ENCODE measurements around the gene NCOA1. TPM values are rescaled to one million over a fixed set of nuclear protein-coding genes. Genes with fewer than 3 reads are reported as not detected.

Gene NCOA1
- total RNA-seq, 2 experiments from 2014 or later: 15.8 to 16.6 TPM

- H3K4me1 Mint-ChIP-seq: no peaks in the 10 kb centered on the region
- H3K27me3 Mint-ChIP-seq: no peaks in the 10 kb centered on the region
- no peaks in the 10 kb centered on the region for H3K36me3 Mint-ChIP-seq (ENCODE audit: low read depth)
- H3K27ac Mint-ChIP-seq: no peak overlapping the region
- POLR2A ChIA-PET: interaction anchor here (0.8 kb wide), 1 partner anchor 13 kb away, joined by 3 read pairs; no protein-coding TSS in a partner anchor
- no peak overlapping the region for H3K4me3 Mint-ChIP-seq
- H3K9me3 Mint-ChIP-seq: no peaks in the 10 kb centered on the region
- DNase-seq: no peak
- CTCF ChIA-PET: interaction anchor here (0.7 kb wide), 1 partner anchor 20 kb away, joined by 4 read pairs; no protein-coding TSS in a partner anchor
These were observed 231.2 kb downstream of the NCOA1 start for GRCh38 chr2:24722141-24722790.

DNA sequence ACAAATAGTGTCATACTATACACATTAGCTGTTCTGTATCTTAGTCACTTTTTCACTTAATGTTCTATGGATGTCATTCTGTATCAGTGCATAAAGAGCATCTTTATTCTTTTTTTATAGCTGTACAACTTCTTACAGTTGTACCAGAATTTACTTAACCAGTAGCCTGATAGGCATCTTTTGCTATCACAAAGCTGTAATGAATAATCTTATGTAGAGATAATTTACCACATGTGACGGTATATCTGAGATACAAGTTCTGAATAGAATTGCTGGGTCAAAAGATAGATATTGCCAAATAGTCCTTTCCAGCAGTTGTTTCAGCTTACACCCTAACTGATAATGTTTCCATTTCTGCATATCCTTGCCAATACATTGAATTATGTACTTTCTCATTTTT, 232.1 kb downstream of the NCOA1 start:
- Mint-ChIP-seq H3K9me3 (no peaks in the 10 kb centered on the region), H3K27me3 (no peaks in the 10 kb centered on the region), H3K4me3 (no peak overlapping the region), H3K4me1 (no peaks in the 10 kb centered on the region), H3K27ac (no peak overlapping the region), H3K36me3 (ENCODE audit: low read depth) (no peaks in the 10 kb centered on the region)
- ChIA-PET POLR2A (interaction anchor here (0.8 kb wide), 1 partner anchor 14 kb away, joined by 3 read pairs; no protein-coding TSS in a partner anchor), CTCF (interaction anchor here (0.6 to 1.5 kb wide), 2 partner anchors 313 to 321 kb away, joined by 4 read pairs; no protein-coding TSS in a partner anchor)
- no peak for DNase-seq

DNA sequence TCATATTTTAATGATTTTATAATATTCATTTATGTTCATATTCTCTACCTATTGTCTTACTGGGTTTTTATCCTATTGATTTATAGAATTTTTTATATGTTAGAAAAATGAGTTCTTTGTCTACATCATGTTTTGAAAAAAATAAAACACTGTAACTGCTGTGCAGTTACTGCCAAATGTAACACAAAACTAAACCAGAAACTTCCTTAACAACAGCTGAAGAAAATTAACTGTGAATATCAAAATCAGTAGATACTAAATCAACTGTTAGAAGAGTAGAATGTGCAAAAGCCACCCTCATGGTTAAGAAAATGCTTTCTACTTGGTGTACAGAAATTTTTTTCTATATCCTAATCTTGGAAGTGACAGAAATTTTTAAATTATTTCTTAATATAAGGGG, 232.6 kb downstream of the NCOA1 start:
- Mint-ChIP-seq H3K36me3 (ENCODE audit: low read depth) (peaks cover 1% of the 10 kb centered on the region), H3K9me3 (no peaks in the 10 kb centered on the region), H3K4me1 (no peaks in the 10 kb centered on the region), H3K4me3 (no peak overlapping the region), H3K27ac (no peak overlapping the region), H3K27me3 (no peaks in the 10 kb centered on the region)
- DNase-seq: no peak
- ChIA-PET CTCF (interaction anchor here (1.5 kb wide), 1 partner anchor 313 kb away, joined by 4 read pairs; no protein-coding TSS in a partner anchor), POLR2A (no interaction called here)

DNA sequence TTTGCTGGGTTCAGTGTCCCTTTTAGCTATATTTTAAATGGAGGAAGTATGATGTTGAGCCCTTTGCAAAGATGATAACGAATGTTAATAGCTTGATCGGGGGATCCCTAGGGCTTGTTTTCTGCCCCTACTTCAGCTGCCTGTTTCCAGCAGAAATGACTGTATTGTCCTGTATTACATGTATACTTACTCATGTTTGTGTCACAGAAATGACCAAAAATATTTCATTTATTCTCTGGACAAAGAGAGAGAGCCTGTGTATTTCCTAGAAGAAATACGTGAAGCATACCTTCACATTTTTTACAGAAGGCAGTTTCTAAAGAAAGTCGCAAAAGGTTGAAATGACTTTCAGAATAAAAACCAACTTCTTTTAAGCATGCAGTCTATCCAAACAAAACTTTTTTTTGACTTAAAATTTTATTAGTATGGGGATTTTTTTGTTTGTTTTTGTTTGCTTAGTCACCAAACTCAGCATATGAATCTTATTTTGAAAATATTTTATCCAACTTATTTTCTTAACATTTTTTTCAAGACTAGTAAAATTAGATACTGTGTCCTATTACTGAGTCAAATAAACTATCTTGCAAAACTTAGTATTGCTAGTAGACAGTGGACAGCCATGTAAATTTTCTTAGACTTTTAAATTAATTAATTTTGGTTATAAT, 233.2 kb downstream of the NCOA1 start:
- Mint-ChIP-seq H3K36me3 (ENCODE audit: low read depth) (peaks cover 2% of the 10 kb centered on the region), H3K9me3 (no peaks in the 10 kb centered on the region), H3K4me3 (no peak overlapping the region), H3K4me1 (no peaks in the 10 kb centered on the region), H3K27me3 (no peaks in the 10 kb centered on the region), H3K27ac (no peak overlapping the region)
- DNase-seq: no peak
- ChIA-PET POLR2A (no interaction called here), CTCF (interaction anchor here (1.5 kb wide), 1 partner anchor 314 kb away, joined by 4 read pairs; no protein-coding TSS in a partner anchor)

GRCh38 chr2:24725956-24726355, 234.9 kb downstream of the NCOA1 start:
- no peaks in the 10 kb centered on the region for H3K4me1 Mint-ChIP-seq
- POLR2A ChIA-PET: no interaction called here
- no peak overlapping the region for H3K27ac Mint-ChIP-seq
- CTCF ChIA-PET: interaction anchor here (0.6 kb wide), 1 partner anchor 100 kb away, joined by 3 read pairs; no protein-coding TSS in a partner anchor
- H3K4me3 Mint-ChIP-seq: no peak overlapping the region
- peaks cover 9% of the 10 kb centered on the region for H3K36me3 Mint-ChIP-seq (ENCODE audit: low read depth)
- no peak for DNase-seq
- H3K27me3 Mint-ChIP-seq: no peaks in the 10 kb centered on the region
- H3K9me3 Mint-ChIP-seq: no peaks in the 10 kb centered on the region

DNA sequence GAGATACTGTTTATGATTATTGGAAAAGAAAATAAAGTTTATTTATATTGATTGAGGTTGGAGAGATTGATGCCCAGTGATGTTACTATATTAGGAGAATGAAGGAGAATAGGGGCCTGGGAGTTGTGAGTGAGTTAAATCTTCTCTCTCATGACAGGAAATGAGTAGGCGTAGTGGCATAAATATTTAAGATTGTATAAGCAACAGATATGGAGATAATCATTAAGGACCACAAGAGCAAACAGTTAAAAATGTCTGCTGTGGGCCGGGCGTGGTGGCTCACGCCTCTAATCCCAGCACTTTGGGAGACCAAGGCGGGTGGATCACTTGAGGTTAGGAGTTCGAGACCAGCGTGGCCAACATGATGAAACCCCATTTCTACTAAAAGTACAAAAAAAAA, 239.4 kb downstream of the NCOA1 start:
- Mint-ChIP-seq H3K36me3 (ENCODE audit: low read depth) (peaks cover 12% of the 10 kb centered on the region), H3K4me1 (no peaks in the 10 kb centered on the region), H3K27ac (no peak overlapping the region), H3K27me3 (no peaks in the 10 kb centered on the region), H3K4me3 (no peak overlapping the region), H3K9me3 (no peaks in the 10 kb centered on the region)
- DNase-seq: no peak
- CTCF ChIA-PET: interaction anchor here (0.5 to 0.7 kb wide), 2 partner anchors 80 to 307 kb away, joined by 3 read pairs; no protein-coding TSS in a partner anchor
- POLR2A ChIA-PET: no interaction called here

DNA sequence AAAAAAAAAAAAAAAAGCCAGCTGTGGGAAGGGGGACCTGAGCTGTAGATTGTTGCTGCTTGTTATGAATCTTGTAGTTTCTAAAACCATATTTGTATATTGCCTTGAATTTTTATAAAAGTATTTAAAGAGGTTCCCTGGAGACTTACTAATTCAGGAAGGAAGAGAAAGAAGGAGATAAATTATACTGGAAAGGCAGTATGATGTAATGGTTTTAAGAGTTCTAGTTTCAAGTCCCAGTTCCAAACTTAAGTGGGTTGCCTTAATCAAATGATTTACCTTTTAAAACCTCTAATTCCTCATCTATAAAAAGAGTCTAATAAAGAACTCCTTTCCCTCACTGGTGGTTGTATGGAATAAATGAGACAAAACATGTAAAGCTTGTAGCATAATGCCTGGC, 240.0 kb downstream of the NCOA1 start:
- H3K27ac Mint-ChIP-seq: no peak overlapping the region
- H3K4me1 Mint-ChIP-seq: no peaks in the 10 kb centered on the region
- no peak overlapping the region for H3K4me3 Mint-ChIP-seq
- no peaks in the 10 kb centered on the region for H3K27me3 Mint-ChIP-seq
- ChIA-PET CTCF (interaction anchor here (0.7 kb wide), 1 partner anchor 308 kb away, joined by 3 read pairs; no protein-coding TSS in a partner anchor), POLR2A (no interaction called here)
- H3K36me3 Mint-ChIP-seq (ENCODE audit: low read depth): peaks cover 12% of the 10 kb centered on the region
- no peak for DNase-seq
- no peaks in the 10 kb centered on the region for H3K9me3 Mint-ChIP-seq

DNA sequence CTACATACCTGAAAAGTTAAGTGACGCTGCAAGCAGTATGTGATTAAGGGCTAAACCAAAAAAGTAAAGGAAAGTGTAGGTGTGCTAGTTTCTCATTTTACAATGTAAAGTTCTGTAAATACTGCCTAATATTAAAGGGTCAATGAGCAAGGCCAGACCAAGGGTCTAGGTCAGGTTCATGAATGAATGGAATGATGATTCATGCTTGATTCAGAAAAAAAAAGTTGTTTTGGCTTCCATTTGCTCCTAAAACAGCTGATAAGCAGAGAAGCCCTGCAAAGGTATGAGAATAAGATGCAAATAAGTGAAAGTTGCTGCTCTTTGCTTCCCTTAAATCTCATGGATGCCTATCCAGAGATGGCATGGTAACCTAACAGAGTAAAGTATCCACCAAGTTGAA, 240.9 kb downstream of the NCOA1 start:
- H3K9me3 Mint-ChIP-seq: no peaks in the 10 kb centered on the region
- H3K36me3 Mint-ChIP-seq (ENCODE audit: low read depth): peaks cover 12% of the 10 kb centered on the region
- H3K27ac Mint-ChIP-seq: no peak overlapping the region
- DNase-seq: no peak
- CTCF ChIA-PET: no interaction called here
- no peak overlapping the region for H3K4me3 Mint-ChIP-seq
- POLR2A ChIA-PET: no interaction called here
- H3K27me3 Mint-ChIP-seq: no peaks in the 10 kb centered on the region
- no peaks in the 10 kb centered on the region for H3K4me1 Mint-ChIP-seq

GRCh38 chr2:24734741-24735140, 243.7 kb downstream of the NCOA1 start:
- Mint-ChIP-seq H3K4me1 (no peaks in the 10 kb centered on the region), H3K4me3 (no peak overlapping the region), H3K27me3 (no peaks in the 10 kb centered on the region), H3K36me3 (ENCODE audit: low read depth) (peaks cover 5% of the 10 kb centered on the region), H3K27ac (no peak overlapping the region), H3K9me3 (no peaks in the 10 kb centered on the region)
- POLR2A ChIA-PET: no interaction called here
- no peak for DNase-seq
- CTCF ChIA-PET: no interaction called here

DNA sequence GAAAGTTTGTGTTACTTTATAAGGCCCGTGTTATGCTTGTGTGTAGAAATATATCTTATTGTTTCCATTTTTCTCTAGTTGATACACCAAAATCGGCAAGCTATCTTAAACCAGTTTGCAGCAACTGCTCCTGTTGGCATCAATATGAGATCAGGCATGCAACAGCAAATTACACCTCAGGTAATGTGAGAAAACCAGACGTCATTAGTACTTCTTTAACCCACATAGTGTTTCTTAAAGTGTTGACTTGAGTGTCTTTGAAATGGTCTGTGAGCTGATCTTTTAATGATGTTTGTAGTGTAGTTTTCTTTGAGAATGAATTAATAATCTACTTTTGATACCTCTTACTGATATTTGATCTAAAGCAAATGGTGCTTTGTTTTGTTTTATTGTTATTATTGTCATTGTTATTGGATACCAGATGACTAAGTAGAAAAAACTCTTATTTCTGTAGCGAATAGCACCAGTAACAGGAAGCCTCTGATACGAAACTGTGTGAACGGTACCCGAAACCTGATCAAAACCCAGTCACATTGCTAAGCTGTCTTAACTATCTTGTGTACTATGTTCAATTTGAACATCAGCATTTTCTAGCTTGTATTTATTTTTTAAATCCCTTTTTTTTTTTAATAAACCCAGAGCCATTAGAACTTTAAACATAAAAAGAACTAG, 248.4 kb downstream of the NCOA1 start:
- CTCF ChIA-PET: no interaction called here
- peaks cover 7% of the 10 kb centered on the region for H3K36me3 Mint-ChIP-seq (ENCODE audit: low read depth)
- no peaks in the 10 kb centered on the region for H3K27me3 Mint-ChIP-seq
- POLR2A ChIA-PET: interaction anchor here (0.9 kb wide), 1 partner anchor 13 kb away, joined by 3 read pairs; no protein-coding TSS in a partner anchor
- no peaks in the 10 kb centered on the region for H3K9me3 Mint-ChIP-seq
- DNase-seq: no peak
- H3K27ac Mint-ChIP-seq: no peak overlapping the region
- no peaks in the 10 kb centered on the region for H3K4me1 Mint-ChIP-seq
- no peak overlapping the region for H3K4me3 Mint-ChIP-seq

- H3K27me3 Mint-ChIP-seq: no peaks in the 10 kb centered on the region
- H3K4me3 Mint-ChIP-seq: no peak overlapping the region
- H3K27ac Mint-ChIP-seq: no peak overlapping the region
- no peaks in the 10 kb centered on the region for H3K4me1 Mint-ChIP-seq
- H3K36me3 Mint-ChIP-seq (ENCODE audit: low read depth): peaks cover 7% of the 10 kb centered on the region
- H3K9me3 Mint-ChIP-seq: no peaks in the 10 kb centered on the region
- DNase-seq: no peak
- ChIA-PET POLR2A (interaction anchor here (0.9 kb wide), 1 partner anchor 12 kb away, joined by 3 read pairs; no protein-coding TSS in a partner anchor), CTCF (no interaction called here)
These were observed 249.1 kb downstream of the NCOA1 start for GRCh38 chr2:24740142-24740541.

GRCh38 chr2:24742730-24743129, 251.7 kb downstream of the NCOA1 start:
- Mint-ChIP-seq H3K4me1 (no peaks in the 10 kb centered on the region), H3K27ac (no peak overlapping the region), H3K36me3 (ENCODE audit: low read depth) (peaks cover 13% of the 10 kb centered on the region), H3K9me3 (no peaks in the 10 kb centered on the region), H3K27me3 (no peaks in the 10 kb centered on the region), H3K4me3 (no peak overlapping the region)
- POLR2A ChIA-PET: no interaction called here
- DNase-seq: no peak
- CTCF ChIA-PET: interaction anchor here (0.6 to 1.4 kb wide), 2 partner anchors 83 to 909 kb away, joined by 3 read pairs; no protein-coding TSS in a partner anchor

GRCh38 chr2:24743924-24744323, 252.9 kb downstream of the NCOA1 start:
- ChIA-PET CTCF (interaction anchor here (1.4 kb wide), 1 partner anchor 82 kb away, joined by 3 read pairs; no protein-coding TSS in a partner anchor), POLR2A (no interaction called here)
- H3K4me3 Mint-ChIP-seq: no peak overlapping the region
- H3K9me3 Mint-ChIP-seq: no peaks in the 10 kb centered on the region
- no peaks in the 10 kb centered on the region for H3K4me1 Mint-ChIP-seq
- no peak overlapping the region for H3K27ac Mint-ChIP-seq
- no peak for DNase-seq
- no peaks in the 10 kb centered on the region for H3K27me3 Mint-ChIP-seq
- peaks cover 13% of the 10 kb centered on the region for H3K36me3 Mint-ChIP-seq (ENCODE audit: low read depth)

Data from activated CD4-positive, alpha-beta memory T cell treated with anti-CD3 and anti-CD28 coated beads, Interleukin-2, amount 10 ng/mL, durations not matched to agents 7 days and 5 days (primary cell).